ENCODE results near the gene CLIP1.
"Not testable (repeated sequence)": the region's sequence is repeated elsewhere in the genome, so short reads cannot be mapped to it uniquely, and the experiment has no call there.

CLIP1 gene

DNA sequence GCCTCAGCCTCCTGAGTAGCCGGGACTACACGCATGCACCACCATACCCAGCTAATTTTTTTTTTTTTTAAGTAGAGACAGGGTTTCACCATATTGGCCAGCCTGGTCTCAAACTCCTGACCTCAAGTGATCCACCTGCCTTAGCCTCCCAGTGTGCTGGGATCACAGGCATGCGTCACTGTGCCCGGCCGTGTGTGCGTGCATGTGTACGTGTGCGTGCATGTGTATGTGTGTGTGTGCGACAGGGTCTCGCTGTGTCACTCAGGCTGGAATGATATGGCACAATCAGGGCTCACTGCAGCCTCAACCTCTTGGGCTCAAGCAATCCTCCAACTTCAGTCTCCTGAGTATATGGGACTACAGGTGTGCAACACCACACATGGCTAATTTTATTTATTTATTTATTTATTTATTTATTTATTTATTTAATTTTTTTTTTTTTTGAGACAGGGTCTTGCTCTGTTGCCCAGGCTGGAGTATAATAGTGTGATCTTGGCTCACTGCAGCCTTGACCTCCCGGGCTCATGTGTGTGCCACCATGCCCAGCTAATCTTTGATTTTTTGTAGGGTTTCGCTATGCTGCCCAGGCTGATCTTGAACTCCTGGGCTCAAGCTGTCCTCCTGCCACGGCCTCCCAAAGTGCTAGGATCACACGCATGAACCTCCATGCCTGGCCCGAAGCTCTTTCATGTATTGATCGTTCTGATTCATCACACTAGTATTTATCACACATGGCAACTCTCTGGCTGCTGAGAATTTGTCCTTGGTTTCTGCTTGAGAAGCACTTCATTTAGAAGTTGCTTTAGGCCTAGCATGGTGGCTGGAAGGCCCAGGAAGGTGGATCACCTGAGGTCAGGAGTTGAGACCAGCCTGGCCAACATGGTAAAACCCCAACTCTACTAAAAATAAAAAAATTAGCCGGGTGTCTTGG lies 35.9 kb upstream of the CLIP1 start:
- no peaks in the 10 kb centered on the region for H3K27me3 ChIP-seq (replicated peaks; ENCODE audit: control insufficient read depth, insufficient read depth, low read length, poor library complexity, severe bottlenecking)
- H3K27ac ChIP-seq (ENCODE audit: insufficient read depth, low read length, poor library complexity, severe bottlenecking): no peak overlapping the region
- no peaks in the 10 kb centered on the region for H3K36me3 ChIP-seq (ENCODE audit: control insufficient read depth, insufficient read depth, low read length)
- H3K4me1 ChIP-seq (ENCODE audit: control insufficient read depth, insufficient read depth, low read length, poor library complexity, severe bottlenecking): peaks cover 15% of the 10 kb centered on the region
- no peak overlapping the region for H3K4me3 ChIP-seq (ENCODE audit: insufficient read depth, low read depth, low read length, poor library complexity, severe bottlenecking)
- no peak for DNase-seq
- no peaks in the 10 kb centered on the region for H3K9me3 ChIP-seq (ENCODE audit: control insufficient read depth, low read length)

GRCh38 chr12:122457627-122458026 lies 35.2 kb upstream of the CLIP1 start:
- H3K4me3 ChIP-seq (ENCODE audit: insufficient read depth, low read depth, low read length, poor library complexity, severe bottlenecking): no peak overlapping the region
- H3K27ac ChIP-seq (ENCODE audit: insufficient read depth, low read length, poor library complexity, severe bottlenecking): no peak overlapping the region
- no peaks in the 10 kb centered on the region for H3K36me3 ChIP-seq (ENCODE audit: control insufficient read depth, insufficient read depth, low read length)
- no peaks in the 10 kb centered on the region for H3K27me3 ChIP-seq (replicated peaks; ENCODE audit: control insufficient read depth, insufficient read depth, low read length, poor library complexity, severe bottlenecking)
- H3K9me3 ChIP-seq (ENCODE audit: control insufficient read depth, low read length): no peaks in the 10 kb centered on the region
- H3K4me1 ChIP-seq (ENCODE audit: control insufficient read depth, insufficient read depth, low read length, poor library complexity, severe bottlenecking): peaks cover 21% of the 10 kb centered on the region
- DNase-seq: no peak

DNA sequence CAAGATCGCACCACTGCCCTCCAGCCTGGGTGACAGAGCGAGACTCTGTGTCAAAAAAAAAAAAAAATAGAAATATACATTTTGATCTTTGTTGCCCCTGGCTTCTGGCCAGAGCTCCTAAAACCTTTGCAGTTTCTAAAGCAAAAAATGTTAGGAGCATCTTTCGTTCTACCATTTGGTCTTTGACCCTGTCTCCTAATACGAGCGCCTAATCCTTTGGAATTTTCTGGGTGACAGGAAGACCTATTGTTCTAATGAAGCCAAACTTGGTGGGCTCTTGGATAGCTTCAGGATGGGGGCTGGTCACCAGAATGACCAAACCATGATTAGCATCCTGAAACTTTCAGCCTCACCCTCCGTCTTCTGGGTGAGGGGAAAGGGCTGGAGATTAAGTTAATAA lies 32.3 kb upstream of the CLIP1 start:
- no peak overlapping the region for H3K27ac ChIP-seq (ENCODE audit: insufficient read depth, low read length, poor library complexity, severe bottlenecking)
- no peaks in the 10 kb centered on the region for H3K9me3 ChIP-seq (ENCODE audit: control insufficient read depth, low read length)
- DNase-seq: no peak
- H3K36me3 ChIP-seq (ENCODE audit: control insufficient read depth, insufficient read depth, low read length): no peaks in the 10 kb centered on the region
- peaks cover 24% of the 10 kb centered on the region for H3K4me1 ChIP-seq (ENCODE audit: control insufficient read depth, insufficient read depth, low read length, poor library complexity, severe bottlenecking)
- H3K4me3 ChIP-seq (ENCODE audit: insufficient read depth, low read depth, low read length, poor library complexity, severe bottlenecking): no peak overlapping the region
- H3K27me3 ChIP-seq (replicated peaks; ENCODE audit: control insufficient read depth, insufficient read depth, low read length, poor library complexity, severe bottlenecking): no peaks in the 10 kb centered on the region

- no peak for DNase-seq
- Histone ChIP-seq H3K27ac (ENCODE audit: insufficient read depth, low read length, poor library complexity, severe bottlenecking) (no peak overlapping the region), H3K4me3 (ENCODE audit: insufficient read depth, low read depth, low read length, poor library complexity, severe bottlenecking) (no peak overlapping the region)
Observed at GRCh38 chr12:122454250-122454721, 31.8 kb upstream of the CLIP1 start.

GRCh38 chr12:122452701-122453285 lies 30.3 kb upstream of the CLIP1 start:
- Histone ChIP-seq H3K27ac (ENCODE audit: insufficient read depth, low read length, poor library complexity, severe bottlenecking) (peak overlapping the region; percentile 46), H3K4me3 (ENCODE audit: insufficient read depth, low read depth, low read length, poor library complexity, severe bottlenecking) (no peak overlapping the region), H3K27me3 (replicated peaks; ENCODE audit: control insufficient read depth, insufficient read depth, low read length, poor library complexity, severe bottlenecking) (no peaks in the 10 kb centered on the region), H3K9me3 (ENCODE audit: control insufficient read depth, low read length) (no peaks in the 10 kb centered on the region), H3K36me3 (ENCODE audit: control insufficient read depth, insufficient read depth, low read length) (no peaks in the 10 kb centered on the region), H3K4me1 (ENCODE audit: control insufficient read depth, insufficient read depth, low read length, poor library complexity, severe bottlenecking) (peaks cover 21% of the 10 kb centered on the region)
- DNase-seq: no peak

More at GRCh38 chr12:122454250-122454721, 31.8 kb upstream of the CLIP1 start:
- H3K27me3 ChIP-seq (replicated peaks; ENCODE audit: control insufficient read depth, insufficient read depth, low read length, poor library complexity, severe bottlenecking): no peaks in the 10 kb centered on the region
- no peaks in the 10 kb centered on the region for H3K36me3 ChIP-seq (ENCODE audit: control insufficient read depth, insufficient read depth, low read length)
- H3K9me3 ChIP-seq (ENCODE audit: control insufficient read depth, low read length): no peaks in the 10 kb centered on the region
- H3K4me1 ChIP-seq (ENCODE audit: control insufficient read depth, insufficient read depth, low read length, poor library complexity, severe bottlenecking): peaks cover 24% of the 10 kb centered on the region

DNA sequence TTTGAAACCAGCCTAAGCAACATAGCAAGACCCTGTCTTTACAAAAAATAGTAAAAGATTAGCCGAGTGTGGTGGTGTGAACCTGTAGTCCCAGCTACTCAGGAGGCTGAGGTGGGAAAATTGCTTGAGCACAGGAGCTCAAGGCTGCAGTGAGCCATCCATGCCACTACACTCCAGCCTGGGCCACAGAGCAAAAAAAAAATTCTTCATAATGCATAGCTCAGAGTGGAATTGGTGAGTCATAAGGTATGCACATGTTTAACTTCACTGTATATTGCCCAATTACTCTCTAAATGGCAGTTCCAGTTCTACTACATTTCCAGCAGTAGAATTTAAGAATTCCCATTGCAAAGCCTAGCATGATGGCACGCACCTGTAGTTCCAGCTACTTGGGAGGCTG lies 26.8 kb upstream of the CLIP1 start:
- DNase-seq: no peak
- H3K9me3 ChIP-seq (ENCODE audit: control insufficient read depth, low read length): no peaks in the 10 kb centered on the region
- no peak overlapping the region for H3K4me3 ChIP-seq (ENCODE audit: insufficient read depth, low read depth, low read length, poor library complexity, severe bottlenecking)
- peaks cover 18% of the 10 kb centered on the region for H3K4me1 ChIP-seq (ENCODE audit: control insufficient read depth, insufficient read depth, low read length, poor library complexity, severe bottlenecking)
- no peaks in the 10 kb centered on the region for H3K27me3 ChIP-seq (replicated peaks; ENCODE audit: control insufficient read depth, insufficient read depth, low read length, poor library complexity, severe bottlenecking)
- no peak overlapping the region for H3K27ac ChIP-seq (ENCODE audit: insufficient read depth, low read length, poor library complexity, severe bottlenecking)
- H3K36me3 ChIP-seq (ENCODE audit: control insufficient read depth, insufficient read depth, low read length): no peaks in the 10 kb centered on the region

- H3K4me1 ChIP-seq (ENCODE audit: control insufficient read depth, insufficient read depth, low read length, poor library complexity, severe bottlenecking); H3K4me3 ChIP-seq (ENCODE audit: insufficient read depth, low read depth, low read length, poor library complexity, severe bottlenecking); H3K9me3 ChIP-seq (ENCODE audit: control insufficient read depth, low read length); H3K27ac ChIP-seq (ENCODE audit: insufficient read depth, low read length, poor library complexity, severe bottlenecking); DNase-seq; H3K27me3 ChIP-seq (replicated peaks; ENCODE audit: control insufficient read depth, insufficient read depth, low read length, poor library complexity, severe bottlenecking); H3K36me3 ChIP-seq (ENCODE audit: control insufficient read depth, insufficient read depth, low read length): not testable (repeated sequence)
Observed at GRCh38 chr12:122447825-122448224, 25.4 kb upstream of the CLIP1 start.

DNA sequence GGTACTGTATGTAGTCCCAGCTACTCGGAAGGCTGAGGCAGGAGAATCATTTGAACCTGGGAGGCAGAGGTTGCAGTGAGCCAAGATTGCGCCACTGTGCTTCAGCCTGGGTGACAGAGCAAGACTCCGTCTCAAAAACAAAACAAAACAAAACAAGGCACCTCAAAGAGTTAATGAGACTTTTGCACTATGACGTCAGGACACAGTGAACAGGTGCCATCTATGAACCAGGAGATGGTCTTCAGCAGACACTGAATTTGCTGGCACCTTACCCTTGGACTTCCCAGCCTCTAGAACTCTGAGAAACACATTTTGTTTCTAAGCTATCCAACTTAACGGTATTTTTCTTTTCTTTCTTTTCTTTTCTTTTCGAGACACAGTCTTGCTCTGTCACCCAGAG lies 23.9 kb upstream of the CLIP1 start:
- H3K27me3 ChIP-seq (replicated peaks; ENCODE audit: control insufficient read depth, insufficient read depth, low read length, poor library complexity, severe bottlenecking); H3K36me3 ChIP-seq (ENCODE audit: control insufficient read depth, insufficient read depth, low read length); H3K4me1 ChIP-seq (ENCODE audit: control insufficient read depth, insufficient read depth, low read length, poor library complexity, severe bottlenecking); H3K4me3 ChIP-seq (ENCODE audit: insufficient read depth, low read depth, low read length, poor library complexity, severe bottlenecking); H3K9me3 ChIP-seq (ENCODE audit: control insufficient read depth, low read length); H3K27ac ChIP-seq (ENCODE audit: insufficient read depth, low read length, poor library complexity, severe bottlenecking); DNase-seq: not testable (repeated sequence)

- not testable (repeated sequence) for H3K9me3 ChIP-seq (ENCODE audit: control insufficient read depth, low read length); H3K36me3 ChIP-seq (ENCODE audit: control insufficient read depth, insufficient read depth, low read length); H3K4me3 ChIP-seq (ENCODE audit: insufficient read depth, low read depth, low read length, poor library complexity, severe bottlenecking); DNase-seq; H3K27me3 ChIP-seq (replicated peaks; ENCODE audit: control insufficient read depth, insufficient read depth, low read length, poor library complexity, severe bottlenecking); H3K4me1 ChIP-seq (ENCODE audit: control insufficient read depth, insufficient read depth, low read length, poor library complexity, severe bottlenecking); H3K27ac ChIP-seq (ENCODE audit: insufficient read depth, low read length, poor library complexity, severe bottlenecking)
Observed at GRCh38 chr12:122444071-122444470, 21.6 kb upstream of the CLIP1 start.

DNA sequence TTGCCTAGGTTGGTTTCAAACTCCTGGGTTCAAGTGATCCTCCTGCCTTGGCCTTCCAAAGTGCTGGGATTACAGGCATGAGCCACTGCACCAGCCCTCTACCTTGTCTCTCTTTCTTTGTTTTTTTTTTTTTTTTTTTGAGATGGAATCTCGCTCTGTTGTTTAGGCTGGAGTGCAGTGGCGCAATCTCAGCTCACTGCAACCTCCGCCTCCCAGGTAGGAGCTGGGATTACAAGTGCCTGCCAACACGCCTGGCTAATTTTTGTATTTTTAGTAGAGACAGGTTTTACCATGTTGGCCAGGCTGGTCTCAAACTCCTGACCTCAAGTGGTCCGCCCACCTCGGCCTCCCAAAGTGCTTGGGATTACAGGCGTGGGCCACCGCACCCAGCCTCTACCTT lies 16.4 kb upstream of the CLIP1 start:
- not testable (repeated sequence) for H3K27me3 ChIP-seq (replicated peaks; ENCODE audit: control insufficient read depth, insufficient read depth, low read length, poor library complexity, severe bottlenecking); H3K9me3 ChIP-seq (ENCODE audit: control insufficient read depth, low read length); DNase-seq

More for the DNA sequence above, 16.4 kb upstream of the CLIP1 start:
- H3K27ac ChIP-seq (ENCODE audit: insufficient read depth, low read length, poor library complexity, severe bottlenecking); H3K36me3 ChIP-seq (ENCODE audit: control insufficient read depth, insufficient read depth, low read length); H3K4me1 ChIP-seq (ENCODE audit: control insufficient read depth, insufficient read depth, low read length, poor library complexity, severe bottlenecking); H3K4me3 ChIP-seq (ENCODE audit: insufficient read depth, low read depth, low read length, poor library complexity, severe bottlenecking): not testable (repeated sequence)

Data from effector memory CD4-positive, alpha-beta T cell (primary cell).